Endothelial cell (in vitro differentiated cells): ENCODE data around the gene CLCF1. TPM values are rescaled to one million over a fixed set of nuclear protein-coding genes. Genes with fewer than 3 reads are reported as not detected.

Experiments
- DNase-seq: peaks from one replicate; pipeline ENCODE4 v3.0.0; 2021; ENCODE audit warnings: low spot score
- H3K27ac Mint-ChIP-seq: one replicate; pipeline ENCODE4 v1.8.0; 2021; ENCODE audit warnings: mixed read lengths, inconsistent platforms; ENCODE audit not compliant: unreplicated experiment
- H3K27me3 Mint-ChIP-seq: one replicate; pipeline ENCODE4 v1.8.0; 2021; ENCODE audit warnings: mild to moderate bottlenecking, moderate library complexity, mixed read lengths, inconsistent platforms; ENCODE audit not compliant: unreplicated experiment
- H3K36me3 Mint-ChIP-seq: one replicate; pipeline ENCODE4 v1.8.0; 2021; ENCODE audit warnings: mild to moderate bottlenecking, low read depth, mixed read lengths, inconsistent platforms; ENCODE audit not compliant: unreplicated experiment
- H3K4me1 Mint-ChIP-seq: one replicate; pipeline ENCODE4 v1.8.0; 2021; ENCODE audit warnings: mild to moderate bottlenecking, mixed read lengths, inconsistent platforms; ENCODE audit not compliant: unreplicated experiment
- H3K4me3 Mint-ChIP-seq: one replicate; pipeline ENCODE4 v1.8.0; 2021; ENCODE audit warnings: mild to moderate bottlenecking, mixed read lengths, inconsistent platforms; ENCODE audit not compliant: unreplicated experiment
- H3K9me3 Mint-ChIP-seq: one replicate; pipeline ENCODE4 v1.8.0; 2021; ENCODE audit warnings: mixed read lengths, inconsistent platforms; ENCODE audit not compliant: unreplicated experiment
- total RNA-seq: library from RNA; stranded (reverse); fragmentation: NEBNext Ultra II Directional; extraction: Animal tissue kit (Norgen Biotek cat#: 25700); gene quantifications from one replicate; pipeline ENCODE4 v1.2.1, GENCODE V29; 2021; ENCODE audit not compliant: unreplicated experiment
- TF ChIP-seq, protein P1 (sequence below): fragments of 200-600 bp; sonication (generic); IDR thresholded peaks from one replicate; pipeline ENCODE4 v1.5.0; 2021; ENCODE audit warnings: antibody characterized with exemption; ENCODE audit not compliant: unreplicated experiment

CLCF1 gene
- total RNA-seq, 1 donor from 2014 or later, result 12.6 TPM

- TF ChIP-seq, protein P1, sequence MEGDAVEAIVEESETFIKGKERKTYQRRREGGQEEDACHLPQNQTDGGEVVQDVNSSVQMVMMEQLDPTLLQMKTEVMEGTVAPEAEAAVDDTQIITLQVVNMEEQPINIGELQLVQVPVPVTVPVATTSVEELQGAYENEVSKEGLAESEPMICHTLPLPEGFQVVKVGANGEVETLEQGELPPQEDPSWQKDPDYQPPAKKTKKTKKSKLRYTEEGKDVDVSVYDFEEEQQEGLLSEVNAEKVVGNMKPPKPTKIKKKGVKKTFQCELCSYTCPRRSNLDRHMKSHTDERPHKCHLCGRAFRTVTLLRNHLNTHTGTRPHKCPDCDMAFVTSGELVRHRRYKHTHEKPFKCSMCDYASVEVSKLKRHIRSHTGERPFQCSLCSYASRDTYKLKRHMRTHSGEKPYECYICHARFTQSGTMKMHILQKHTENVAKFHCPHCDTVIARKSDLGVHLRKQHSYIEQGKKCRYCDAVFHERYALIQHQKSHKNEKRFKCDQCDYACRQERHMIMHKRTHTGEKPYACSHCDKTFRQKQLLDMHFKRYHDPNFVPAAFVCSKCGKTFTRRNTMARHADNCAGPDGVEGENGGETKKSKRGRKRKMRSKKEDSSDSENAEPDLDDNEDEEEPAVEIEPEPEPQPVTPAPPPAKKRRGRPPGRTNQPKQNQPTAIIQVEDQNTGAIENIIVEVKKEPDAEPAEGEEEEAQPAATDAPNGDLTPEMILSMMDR, result no peak
These were observed 4.8 kb downstream of the CLCF1 start for GRCh38 chr11:67368621-67369020.

GRCh38 chr11:67367761-67368227 is 5.6 kb downstream of the CLCF1 start:
- DNase-seq, result no peak
- Mint-ChIP-seq H3K4me1 (peaks cover 36% of the 10 kb centered on the region), H3K27ac (no peak overlapping the region), H3K36me3 (peaks cover 33% of the 10 kb centered on the region), H3K27me3 (peaks cover 11% of the 10 kb centered on the region), H3K9me3 (no peaks in the 10 kb centered on the region), H3K4me3 (peak overlapping the region; percentile 21)
- TF ChIP-seq, protein P1, result no peak

More at GRCh38 chr11:67368621-67369020, 4.8 kb downstream of the CLCF1 start:
- Mint-ChIP-seq H3K4me1 (peaks cover 39% of the 10 kb centered on the region), H3K36me3 (peaks cover 33% of the 10 kb centered on the region), H3K9me3 (no peaks in the 10 kb centered on the region), H3K27me3 (peaks cover 11% of the 10 kb centered on the region), H3K4me3 (peak overlapping the region; percentile 21), H3K27ac (peak overlapping the region; percentile 58)
- no peak for DNase-seq

GRCh38 chr11:67366961-67367760 is 6.2 kb downstream of the CLCF1 start:
- Mint-ChIP-seq H3K27ac (no peak overlapping the region), H3K36me3 (peaks cover 33% of the 10 kb centered on the region), H3K4me3 (no peak overlapping the region), H3K4me1 (peaks cover 36% of the 10 kb centered on the region), H3K27me3 (peaks cover 11% of the 10 kb centered on the region), H3K9me3 (no peaks in the 10 kb centered on the region)
- TF ChIP-seq, protein P1, result no peak
- no peak for DNase-seq

- Mint-ChIP-seq H3K4me1 (peaks cover 32% of the 10 kb centered on the region), H3K4me3 (peak overlapping the region; percentile 32), H3K27me3 (peaks cover 7% of the 10 kb centered on the region), H3K27ac (no peak overlapping the region), H3K36me3 (peaks cover 33% of the 10 kb centered on the region), H3K9me3 (no peaks in the 10 kb centered on the region)
- DNase-seq, result no peak
- TF ChIP-seq, protein P1, result no peak
These were observed 6.9 kb downstream of the CLCF1 start for GRCh38 chr11:67366546-67366945.

- Mint-ChIP-seq H3K9me3 (no peaks in the 10 kb centered on the region), H3K27me3 (peaks cover 2% of the 10 kb centered on the region), H3K27ac (peak overlapping the region; percentile 26), H3K36me3 (peaks cover 33% of the 10 kb centered on the region), H3K4me1 (peaks cover 26% of the 10 kb centered on the region), H3K4me3 (peak overlapping the region; percentile 32)
- TF ChIP-seq, protein P1, result no peak
- no peak for DNase-seq
These were observed 7.5 kb downstream of the CLCF1 start for GRCh38 chr11:67365736-67366444.
